ENCODE measurements around the gene PRDM16. TPM values are rescaled to one million over a fixed set of nuclear protein-coding genes. Genes with fewer than 3 reads are reported as not detected.

Gene PRDM16
- total RNA-seq, 1 donor from 2014 or later = 15.9 TPM

- DNase-seq (ENCODE audit: low spot score) = no peak
Measured at GRCh38 chr1:3393024-3393986, 324.3 kb downstream of the PRDM16 start.

- DNase-seq (ENCODE audit: low spot score) = no peak
Measured at GRCh38 chr1:3393987-3394920, 325.3 kb downstream of the PRDM16 start.

GRCh38 chr1:3396411-3396810, 327.4 kb downstream of the PRDM16 start:
- DNase-seq (ENCODE audit: low spot score) = no peak

DNA sequence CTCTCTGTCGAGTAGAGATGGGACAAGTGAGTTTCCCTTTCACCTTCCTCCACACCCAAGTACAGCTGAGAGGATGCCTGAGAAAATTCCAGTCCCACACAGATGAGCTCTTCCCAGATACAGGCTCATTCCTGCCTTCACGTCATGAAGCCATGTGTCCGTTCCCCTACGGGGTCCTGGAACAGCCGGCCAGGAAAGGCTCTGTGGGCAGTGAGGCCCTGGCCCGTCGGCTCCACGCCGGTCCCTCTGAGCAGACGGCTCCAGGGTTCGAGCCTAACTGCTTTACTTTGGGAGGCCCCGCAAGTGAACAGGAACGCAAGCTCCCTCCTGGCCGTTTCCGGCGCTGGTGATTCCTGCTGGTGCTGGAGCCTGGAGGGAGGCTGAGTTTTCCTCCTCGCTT, 328.3 kb downstream of the PRDM16 start:
- DNase-seq (ENCODE audit: low spot score) = no peak

DNA sequence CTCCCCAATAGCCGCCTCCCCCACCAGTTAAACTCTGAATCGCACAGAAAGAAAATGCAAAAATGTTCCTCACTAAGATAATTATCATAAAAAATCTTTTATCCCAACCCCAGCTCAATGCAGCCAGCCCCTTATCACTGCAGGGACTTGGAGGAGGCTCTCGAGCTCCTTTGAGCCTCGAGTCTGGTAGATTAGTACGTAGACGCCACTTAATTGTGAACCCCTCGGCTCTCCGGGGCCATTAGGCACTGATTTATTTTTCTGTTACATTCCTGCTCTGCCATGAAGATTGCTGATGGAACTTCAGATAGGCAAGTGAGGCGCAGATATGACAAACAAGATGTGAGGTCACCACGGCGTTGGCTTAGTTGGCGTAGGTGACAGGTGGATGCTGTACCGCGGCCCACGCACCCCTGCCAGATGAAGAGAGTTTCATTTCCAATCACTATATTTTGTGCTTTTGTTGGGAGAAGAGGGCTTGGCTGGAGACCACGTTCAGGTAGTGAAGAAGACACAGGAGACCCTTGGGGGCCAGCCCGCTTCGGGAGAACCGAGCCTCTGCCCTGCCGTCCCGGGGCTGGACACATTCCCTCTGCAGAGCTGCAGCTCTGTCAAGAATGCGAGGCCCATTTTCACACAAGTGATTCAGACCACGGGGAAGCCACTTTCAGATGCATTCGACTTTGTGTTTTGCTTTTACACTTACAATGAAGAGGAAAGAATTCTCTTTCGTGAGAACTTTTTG, 329.6 kb downstream of the PRDM16 start:
- no peak for DNase-seq (ENCODE audit: low spot score)

GRCh38 chr1:3399732-3400131, 330.7 kb downstream of the PRDM16 start:
- DNase-seq (ENCODE audit: low spot score) = no peak

GRCh38 chr1:3401585-3402257, 332.7 kb downstream of the PRDM16 start:
- DNase-seq (ENCODE audit: low spot score) = no peak

DNA sequence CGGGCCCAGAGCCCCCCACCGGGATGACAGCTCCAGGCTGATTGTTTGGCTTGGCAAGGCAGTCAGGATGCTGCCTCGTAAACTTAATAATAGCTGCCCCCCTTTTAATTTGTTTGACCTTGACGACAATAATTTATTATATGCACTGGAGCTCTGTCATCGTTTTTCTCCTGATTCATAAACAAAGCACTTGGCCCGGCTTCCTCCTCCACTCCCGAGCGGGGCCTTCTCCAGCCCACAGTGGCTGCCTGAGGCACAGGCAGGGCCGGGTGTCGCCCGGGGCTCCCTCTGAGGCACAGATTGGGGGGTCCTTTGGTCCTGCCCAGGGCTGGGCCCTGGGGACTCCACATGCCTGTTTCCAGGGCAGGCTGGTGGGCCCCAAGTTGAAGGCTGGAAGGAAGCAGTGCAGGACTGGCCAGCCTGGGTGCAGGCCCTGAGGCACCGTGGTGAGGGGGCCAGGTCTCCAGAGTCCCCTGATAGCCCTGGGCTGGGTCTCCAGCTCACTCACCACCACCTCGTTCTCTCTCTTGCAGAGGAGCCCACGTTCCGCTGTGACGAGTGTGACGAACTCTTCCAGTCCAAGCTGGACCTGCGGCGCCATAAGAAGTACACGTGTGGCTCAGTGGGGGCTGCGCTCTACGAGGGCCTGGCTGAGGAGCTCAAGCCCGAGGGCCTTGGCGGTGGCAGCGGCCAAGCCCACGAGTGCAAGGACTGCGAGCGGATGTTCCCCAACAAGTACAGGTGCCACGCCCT, 333.4 kb downstream of the PRDM16 start:
- DNase-seq (ENCODE audit: low spot score) = no peak

DNA sequence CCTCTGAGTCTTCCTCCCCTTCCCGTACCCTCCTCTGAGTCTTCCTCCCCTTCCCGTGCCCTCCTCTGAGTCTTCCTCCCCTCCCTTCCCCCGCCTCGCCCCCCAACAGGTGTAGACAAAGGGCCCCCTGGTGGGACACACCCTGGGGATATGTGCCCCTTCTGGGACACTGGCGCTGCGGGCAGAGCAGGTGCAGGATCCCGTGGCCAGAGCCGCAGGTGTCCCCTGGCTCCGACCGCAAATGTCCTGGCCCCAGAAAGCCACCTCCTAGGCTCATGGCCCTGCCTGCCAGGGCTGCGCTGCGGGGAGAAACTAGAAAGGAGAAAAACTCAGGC, 334.0 kb downstream of the PRDM16 start:
- no peak for DNase-seq (ENCODE audit: low spot score)

DNA sequence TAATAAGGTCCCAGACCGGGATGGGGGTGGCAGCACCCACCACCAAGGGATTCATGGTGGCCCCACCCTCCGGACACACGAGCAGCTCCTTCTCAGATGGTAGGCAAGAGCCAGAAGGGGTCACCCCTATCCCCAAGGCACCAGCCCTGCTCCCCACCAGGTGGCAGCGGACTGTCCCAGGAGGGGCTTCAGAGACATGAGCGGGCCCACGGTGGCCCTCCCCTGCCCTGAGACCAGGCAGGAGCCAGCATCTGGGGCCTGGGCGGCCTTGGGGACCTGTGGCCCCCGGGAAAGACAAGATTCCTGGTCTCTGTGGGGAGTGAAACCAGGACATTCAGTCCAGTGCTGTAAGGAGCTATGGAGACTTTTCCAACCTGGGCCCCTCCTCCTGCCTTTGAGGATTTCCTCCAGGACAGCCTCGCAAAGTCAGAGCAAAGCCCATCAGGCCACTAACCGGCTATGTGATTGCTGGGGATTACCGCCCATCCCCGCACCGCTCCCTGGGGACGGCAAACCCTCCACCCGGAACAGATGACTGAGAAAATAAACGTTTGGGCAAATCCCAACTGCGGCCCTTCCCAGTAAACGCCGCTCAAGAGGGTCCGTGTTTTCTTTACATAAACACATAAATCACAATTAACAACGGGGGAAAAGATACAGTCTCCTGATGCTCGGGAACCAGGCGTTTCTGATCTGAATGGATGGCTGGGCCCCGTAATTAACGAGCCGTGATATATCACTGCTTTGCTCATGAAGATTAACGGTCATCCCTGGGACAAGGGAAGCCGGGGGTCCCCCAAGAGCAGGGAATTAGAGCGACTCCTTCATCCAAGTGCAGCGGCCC, 334.6 kb downstream of the PRDM16 start:
- no peak for DNase-seq (ENCODE audit: low spot score)

- no peak for DNase-seq (ENCODE audit: low spot score)
Measured at GRCh38 chr1:3404301-3404700, 335.3 kb downstream of the PRDM16 start.

DNA sequence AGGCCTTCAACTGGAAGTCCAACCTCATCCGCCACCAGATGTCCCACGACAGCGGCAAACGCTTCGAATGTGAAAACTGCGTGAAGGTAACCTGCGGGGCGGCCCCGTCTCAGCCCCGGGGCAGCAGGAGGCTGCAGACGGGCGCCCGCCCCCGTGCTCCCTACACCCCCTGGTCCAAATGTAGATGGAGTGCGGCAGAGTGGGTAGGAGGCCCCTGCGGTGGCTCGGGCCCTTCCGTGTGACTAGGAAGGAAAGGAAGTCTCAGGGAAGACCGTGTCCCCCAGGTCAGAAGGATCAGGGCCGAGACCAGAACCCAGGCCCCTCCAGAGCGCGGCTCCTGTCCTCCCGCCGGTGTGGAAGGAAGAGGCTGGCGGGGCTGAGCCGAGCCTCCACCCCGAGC, 335.8 kb downstream of the PRDM16 start:
- no peak for DNase-seq (ENCODE audit: low spot score)

DNA sequence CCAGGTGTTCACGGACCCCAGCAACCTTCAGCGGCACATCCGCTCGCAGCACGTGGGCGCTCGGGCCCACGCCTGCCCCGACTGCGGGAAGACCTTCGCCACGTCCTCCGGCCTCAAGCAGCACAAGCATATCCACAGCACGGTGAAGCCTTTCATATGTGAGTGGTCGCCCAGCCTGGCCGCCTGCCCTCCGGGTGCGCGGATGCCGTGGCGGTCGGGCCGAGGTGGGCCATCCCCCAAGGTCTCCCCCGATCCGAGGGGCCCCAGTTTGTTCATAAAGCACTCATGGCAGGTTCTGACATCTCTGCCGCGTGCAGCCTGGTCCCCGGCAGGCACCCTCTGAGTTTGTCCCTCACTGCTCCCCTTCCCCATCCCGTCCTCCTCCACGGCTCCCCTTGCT, 336.5 kb downstream of the PRDM16 start:
- no peak for DNase-seq (ENCODE audit: low spot score)

- no peak for DNase-seq (ENCODE audit: low spot score)
Measured at GRCh38 chr1:3405974-3406867, 337.2 kb downstream of the PRDM16 start.

DNA sequence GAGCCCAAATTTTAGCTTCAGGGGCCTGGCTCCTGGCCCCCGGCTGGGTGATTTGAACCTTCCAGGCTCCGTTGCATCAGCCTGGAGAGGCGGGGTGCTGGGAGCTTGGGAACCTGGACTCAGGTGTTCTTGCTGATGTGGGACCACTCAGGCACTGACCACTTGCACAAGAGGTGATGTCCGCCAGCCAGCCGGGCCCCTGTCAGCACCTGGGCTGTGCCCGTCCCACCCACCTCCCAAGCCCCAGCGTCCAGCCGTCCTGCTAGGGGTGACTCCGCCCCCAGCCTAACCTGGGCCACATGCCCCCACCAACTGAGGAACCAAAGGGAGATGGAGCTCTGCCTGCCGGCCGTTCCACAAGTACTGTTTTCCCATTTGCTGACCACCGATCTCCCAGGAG, 338.0 kb downstream of the PRDM16 start:
- DNase-seq (ENCODE audit: low spot score) = no peak

DNA sequence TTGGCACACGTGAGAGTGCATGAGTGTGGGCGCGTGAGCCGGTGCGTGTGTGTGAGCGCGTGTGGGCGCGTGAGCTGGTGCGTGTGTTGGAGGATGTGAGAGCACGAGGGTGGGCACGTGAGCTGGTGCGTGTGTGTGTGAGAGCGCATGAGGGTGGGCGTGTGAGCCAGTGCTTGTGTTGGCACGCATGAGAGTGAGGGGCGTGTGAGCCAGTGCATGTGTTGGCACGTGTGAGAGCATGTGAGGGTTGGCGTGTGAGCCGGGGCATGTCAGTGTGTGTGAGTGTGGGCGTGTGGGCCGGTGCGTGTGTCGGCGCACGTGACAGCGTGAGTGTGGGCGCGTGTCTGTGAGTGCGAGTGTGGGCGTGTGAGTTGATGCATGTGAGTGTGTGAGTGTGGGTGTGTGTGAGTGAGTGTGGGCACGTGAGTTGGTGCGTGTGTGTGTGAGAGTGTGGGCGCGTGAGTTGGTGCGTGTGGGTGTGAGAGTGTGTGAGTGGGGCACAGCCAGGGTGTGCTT, 339.8 kb downstream of the PRDM16 start:
- no peak for DNase-seq (ENCODE audit: low spot score)

- no peak for DNase-seq (ENCODE audit: low spot score)
Measured at GRCh38 chr1:3409366-3410141, 340.6 kb downstream of the PRDM16 start.
